ENCODE measurements around the gene KDM1A.
A peak's percentile ranks its signal among the peaks of the same experiment; 100 is the strongest.
"Not testable (repeated sequence)": the region's sequence is repeated elsewhere in the genome, so short reads cannot be mapped to it uniquely, and the experiment has no call there.

Gene KDM1A

DNA sequence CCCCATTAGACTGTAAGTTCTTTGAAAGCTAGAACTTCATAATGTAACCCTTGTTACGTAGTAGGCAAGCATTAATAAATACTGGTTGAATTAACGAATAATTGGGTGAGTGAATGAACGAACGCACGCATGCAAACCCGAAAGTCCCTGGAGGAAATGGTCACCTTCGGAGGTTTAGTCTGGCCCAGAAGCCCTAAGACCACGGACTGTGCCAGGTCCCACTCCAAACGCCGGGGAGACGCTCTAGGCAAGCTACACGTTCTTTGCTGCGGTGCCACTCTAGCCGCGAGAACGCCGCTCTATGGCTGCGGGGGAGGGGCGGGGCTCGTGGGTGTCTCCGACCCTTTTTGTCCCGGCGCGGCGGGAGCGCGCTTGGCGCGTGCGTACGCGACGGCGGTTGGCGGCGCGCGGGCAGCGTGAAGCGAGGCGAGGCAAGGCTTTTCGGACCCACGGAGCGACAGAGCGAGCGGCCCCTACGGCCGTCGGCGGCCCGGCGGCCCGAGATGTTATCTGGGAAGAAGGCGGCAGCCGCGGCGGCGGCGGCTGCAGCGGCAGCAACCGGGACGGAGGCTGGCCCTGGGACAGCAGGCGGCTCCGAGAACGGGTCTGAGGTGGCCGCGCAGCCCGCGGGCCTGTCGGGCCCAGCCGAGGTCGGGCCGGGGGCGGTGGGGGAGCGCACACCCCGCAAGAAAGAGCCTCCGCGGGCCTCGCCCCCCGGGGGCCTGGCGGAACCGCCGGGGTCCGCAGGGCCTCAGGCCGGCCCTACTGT lies at the start of gene KDM1A:
Gene KDM1A, plus strand, starts transcription at position 375 of the 769 bp plus-strand sequence. Its CDS starts 129 bp downstream, at position 504.
- peak; percentile 87 for DNase-seq

DNA sequence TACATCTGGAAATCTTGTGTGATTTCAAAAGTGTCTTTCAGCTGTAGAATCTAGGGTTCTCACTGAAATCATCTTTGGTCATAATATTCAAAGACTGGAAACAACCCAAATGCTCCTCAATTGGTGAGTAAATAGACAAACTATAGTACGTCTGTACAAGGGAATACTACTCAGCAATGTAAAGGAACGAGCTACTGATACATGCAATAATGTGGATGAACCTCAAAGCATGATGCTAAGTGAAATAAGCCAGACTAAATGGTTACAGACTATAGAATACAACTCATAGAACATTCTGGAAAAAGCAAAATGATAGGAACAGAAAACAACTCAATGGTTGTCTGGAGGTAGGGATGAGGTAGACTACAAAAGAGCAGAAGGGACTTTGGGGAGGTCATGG lies 49.2 kb upstream of the KDM1A start:
- DNase-seq, result no peak

DNA sequence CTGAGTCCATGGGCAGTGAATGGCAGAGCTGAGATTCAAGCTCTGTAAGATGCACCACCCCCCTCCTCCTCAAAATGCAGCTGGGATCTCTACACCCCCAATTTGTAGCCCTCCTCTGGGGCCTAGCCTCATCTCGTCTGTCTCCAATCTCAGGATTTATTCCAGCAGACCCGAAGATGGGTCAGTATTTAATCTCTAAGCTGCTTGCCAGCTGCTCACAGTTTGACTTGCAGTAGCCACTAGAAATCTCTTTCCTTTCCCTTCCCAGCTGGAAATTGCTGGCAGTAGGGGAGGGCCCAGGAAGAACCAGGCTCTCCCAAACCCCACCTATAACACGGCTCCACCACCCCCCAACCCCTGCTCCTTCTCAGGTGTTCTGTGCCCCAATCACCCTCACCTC lies 48.1 kb upstream of the KDM1A start:
- DNase-seq, result no peak

DNA sequence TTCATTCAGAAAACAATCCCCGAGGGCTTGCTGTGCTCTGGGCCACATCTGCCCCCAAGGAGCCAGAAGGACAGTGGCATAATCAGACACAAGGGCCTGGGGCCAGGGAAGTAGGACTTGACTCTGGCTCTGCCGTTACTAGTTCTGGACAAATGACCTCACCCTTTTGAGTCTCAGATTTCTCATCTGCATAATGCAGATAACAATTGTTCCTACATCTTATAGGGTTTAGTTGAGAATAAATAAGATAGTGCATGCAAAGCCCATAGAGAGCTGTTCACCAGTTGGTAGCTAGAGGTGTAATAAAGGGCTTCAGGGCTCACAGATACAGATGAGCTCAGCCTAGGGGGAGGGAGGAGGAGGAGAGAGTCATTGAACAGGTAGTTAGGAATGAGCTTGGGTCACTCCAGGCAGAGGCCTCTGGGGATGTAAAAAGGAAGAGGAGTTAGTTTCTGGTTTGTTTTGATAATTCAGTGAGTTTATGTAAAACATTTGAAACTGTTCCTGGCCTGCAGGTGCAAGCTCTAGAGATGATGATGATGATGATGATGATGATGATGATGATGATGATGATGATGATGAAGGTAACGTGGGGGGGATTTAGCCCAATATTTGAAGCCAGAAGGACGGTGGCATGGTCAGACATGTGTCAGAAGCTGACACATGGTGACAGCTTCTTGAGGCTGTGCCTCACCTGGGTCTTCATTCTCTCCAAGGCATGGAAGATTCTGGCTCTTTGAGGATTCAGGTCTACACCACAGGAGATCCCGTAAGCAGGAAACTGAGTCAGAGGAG lies 47.5 kb upstream of the KDM1A start:
- no peak for DNase-seq

DNA sequence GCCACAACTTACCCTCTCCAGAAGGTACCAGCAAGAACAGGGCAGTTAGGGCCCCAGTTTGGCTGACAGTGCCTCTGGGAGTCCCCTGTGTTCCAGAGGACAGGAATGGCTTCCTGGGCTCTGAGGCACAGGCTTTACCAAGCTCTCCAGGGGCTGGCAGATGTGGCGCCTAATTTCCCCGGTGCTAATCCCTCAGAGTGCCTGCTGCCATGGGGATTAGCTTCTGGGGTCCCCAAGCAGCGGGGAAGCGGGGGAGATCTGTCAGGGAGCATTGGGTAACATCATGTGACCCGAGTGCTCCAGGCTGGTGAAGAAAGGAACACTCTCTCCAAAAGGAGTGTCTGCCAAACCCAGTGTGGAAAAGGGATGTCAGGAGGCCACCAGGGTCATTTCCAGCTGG lies 46.5 kb upstream of the KDM1A start, which contains the start of gene LACTBL1:
Gene LACTBL1, minus strand, starts transcription at position 107 of the 400 bp plus-strand sequence. CDS start 550 bp downstream, outside the sequence.
- DNase-seq, result no peak

DNA sequence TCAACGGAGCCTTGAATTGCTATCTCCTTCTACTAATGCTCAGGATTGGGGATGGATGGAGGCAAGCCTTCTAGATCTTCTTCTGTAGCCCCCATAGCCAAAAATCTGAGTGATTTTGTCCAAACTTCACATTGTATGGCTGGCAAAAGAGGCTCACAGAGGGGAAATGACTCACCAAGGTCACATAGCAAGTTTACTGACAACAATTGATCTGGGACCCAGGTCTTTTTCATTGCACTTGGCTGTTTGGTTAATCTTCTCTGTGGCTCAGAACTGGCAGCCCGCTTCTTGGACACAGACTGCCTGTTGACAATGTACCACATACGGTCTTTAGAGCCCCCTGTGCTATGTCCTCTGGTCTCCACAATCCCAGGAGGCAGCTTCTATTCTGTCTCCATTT lies 43.6 kb upstream of the KDM1A start:
- DNase-seq, result no peak

DNA sequence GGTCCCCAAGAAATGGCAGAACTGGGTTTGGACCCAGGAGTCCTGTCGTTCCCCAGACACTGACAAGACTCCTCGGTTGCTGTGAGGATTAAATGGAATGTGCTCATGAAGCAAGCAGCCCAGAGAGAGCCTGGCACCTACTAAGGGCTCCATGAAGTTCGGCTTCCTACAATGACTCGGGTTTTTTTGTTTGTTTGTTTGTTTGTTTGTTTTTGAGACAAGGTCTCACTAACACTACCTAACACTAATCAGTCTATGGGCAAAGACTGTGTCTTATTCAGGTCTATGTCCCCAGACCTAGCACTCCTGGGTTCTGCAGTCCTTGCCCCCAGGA lies 43.2 kb upstream of the KDM1A start:
- no peak for DNase-seq

DNA sequence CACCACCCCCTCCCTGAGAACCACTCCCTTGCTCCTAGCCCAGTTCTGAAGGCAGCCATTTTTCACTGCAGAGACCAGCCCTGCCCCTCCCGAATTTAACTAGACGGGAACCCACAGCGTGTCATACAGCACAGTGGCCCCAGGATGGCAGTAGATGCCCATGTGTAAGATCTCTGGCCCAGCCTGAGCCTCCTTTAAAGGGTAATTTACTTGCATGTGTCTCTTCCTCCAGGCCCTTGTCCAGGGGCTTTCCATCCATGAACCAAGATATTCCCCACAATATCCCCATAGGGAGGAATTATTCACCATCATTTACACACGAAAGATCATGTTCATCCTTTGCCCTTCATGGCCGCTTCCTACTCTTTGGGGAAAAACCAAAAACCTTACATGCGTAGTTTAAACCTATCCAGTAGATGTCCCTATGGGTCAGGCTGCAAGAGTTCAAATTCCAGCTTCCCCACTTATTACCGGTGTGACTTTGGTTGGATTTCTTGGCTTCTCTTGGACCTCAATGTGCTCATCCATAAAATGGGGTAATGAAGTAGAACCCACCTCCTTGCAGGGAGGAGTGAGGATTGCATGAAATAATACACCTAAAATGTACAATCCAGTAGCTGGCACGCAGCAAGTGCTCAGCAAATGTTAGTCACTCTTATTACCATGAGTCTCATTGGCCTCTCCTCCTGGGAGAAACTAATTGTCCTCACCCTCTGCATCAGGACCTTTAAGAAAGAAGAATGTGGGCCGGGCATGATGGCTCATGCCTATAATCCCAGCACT lies 42.6 kb upstream of the KDM1A start:
- peak; percentile 41 for DNase-seq

DNA sequence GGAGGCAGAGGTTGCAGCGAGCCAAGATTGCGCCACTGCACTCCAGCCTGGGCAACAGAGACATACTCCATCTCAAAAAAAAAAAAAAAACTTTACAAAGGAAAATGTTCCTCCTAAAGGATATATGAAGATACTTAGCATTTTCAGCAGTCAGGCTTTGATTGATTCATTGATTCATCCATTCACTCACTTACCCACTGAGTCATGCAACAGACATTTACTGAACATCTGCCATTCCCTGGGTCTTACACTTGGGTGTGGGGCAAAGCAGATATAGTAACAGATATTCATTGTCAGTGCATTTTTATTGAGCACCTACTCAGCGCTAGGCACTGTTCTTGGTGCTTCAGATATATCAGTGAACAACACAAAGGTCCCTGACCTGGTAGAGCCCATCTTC lies 41.0 kb upstream of the KDM1A start:
- DNase-seq, result no peak

DNA sequence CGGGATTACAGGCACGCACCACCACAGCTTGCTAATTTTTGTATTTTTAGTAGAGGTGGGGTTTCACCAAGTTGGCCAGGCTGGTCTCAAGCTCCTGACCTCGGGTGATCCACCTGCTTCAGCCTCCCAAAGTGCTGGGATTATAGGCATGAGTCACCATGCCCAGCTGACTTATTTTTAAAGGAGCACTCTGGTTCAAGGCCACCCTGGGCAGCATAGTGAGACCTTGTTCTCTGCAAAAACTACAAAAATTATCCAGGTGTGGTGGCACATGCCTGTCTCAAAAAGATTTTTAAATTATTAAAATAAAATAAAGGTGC lies 38.8 kb upstream of the KDM1A start:
- DNase-seq, result not testable (repeated sequence)

DNA sequence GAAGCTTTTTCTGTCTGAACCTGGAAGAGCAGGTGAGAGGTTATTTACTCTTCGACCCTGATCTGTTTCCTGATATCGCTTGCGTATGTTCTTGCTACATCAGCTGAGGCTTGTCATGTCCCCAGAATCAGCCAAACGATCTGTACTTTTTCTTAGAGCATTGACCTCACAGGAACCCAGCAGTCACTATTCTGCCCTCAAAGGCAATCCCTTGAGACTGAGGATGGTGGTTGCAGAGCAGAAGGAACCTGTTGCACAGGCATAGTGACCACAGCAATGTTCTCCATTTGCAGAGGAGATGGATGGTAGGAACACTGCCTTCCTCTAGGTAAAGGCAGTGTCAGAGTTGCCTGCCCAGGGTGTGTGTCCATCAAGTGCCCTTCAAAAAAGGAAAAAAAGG lies 35.3 kb upstream of the KDM1A start:
- no peak for DNase-seq

DNA sequence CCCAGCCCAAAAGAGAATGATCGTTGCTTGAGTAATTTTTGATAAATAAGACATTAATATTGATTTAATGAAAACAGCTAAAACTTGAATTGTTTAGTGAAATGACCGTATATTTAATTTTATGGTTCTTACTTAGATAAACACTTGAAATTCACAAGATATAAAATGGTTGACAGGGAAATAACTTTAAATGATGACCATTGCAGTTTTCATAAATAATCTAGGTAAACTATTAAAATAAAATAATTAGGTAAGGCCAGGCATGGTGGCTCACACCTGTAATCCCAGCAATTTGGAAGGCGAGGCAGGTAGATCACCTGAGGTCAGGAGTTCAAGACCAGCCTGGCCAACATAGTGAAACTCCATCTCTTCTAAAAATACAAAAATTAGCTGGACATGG lies 26.9 kb upstream of the KDM1A start:
- not testable (repeated sequence) for DNase-seq

DNA sequence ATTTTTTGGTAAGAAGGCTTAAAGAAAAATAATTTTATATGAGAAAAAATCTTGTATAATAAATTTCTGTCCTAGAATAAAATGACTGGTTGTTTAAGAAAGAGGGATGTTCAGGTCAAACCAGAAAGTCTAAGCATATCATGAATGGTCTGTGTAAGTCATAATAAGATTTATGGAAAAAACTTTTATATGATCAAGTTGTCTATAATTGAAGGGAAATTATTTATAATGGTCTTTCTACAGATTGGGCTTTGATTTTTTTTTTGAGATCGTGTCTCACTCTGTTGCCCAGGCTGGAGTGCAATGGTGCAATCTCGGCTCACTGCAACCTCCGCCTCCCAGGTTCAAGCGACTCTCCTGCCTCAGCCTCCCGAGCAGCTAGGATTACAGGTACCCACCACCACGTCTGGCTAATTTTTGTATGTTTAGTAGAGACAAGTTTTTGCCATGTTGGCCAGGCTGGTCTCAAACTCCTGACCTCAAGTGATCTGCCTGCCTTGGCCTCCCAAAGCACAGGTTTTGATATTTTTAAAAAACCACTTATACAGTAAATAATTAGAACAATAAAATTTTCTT lies 26.0 kb upstream of the KDM1A start:
- DNase-seq, result not testable (repeated sequence)

DNA sequence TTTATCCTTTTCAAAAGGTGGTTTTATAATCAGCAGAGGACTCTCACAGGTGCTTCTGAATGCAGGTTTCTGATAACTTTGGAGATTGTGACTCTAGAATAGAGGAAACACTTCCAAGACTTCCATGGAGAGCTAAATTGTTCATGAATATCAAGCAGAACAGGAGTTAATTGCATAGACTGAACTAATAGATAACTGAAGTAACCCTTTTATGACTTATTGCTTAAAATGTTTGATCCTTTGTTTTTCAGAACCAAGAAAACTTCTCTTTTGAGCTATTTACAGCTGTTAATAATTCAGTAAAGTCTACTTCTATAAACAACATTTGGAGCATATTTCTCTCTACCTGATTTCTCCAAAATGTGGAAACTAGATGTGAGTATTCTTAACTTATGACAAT lies 23.5 kb upstream of the KDM1A start:
- no peak for DNase-seq

DNA sequence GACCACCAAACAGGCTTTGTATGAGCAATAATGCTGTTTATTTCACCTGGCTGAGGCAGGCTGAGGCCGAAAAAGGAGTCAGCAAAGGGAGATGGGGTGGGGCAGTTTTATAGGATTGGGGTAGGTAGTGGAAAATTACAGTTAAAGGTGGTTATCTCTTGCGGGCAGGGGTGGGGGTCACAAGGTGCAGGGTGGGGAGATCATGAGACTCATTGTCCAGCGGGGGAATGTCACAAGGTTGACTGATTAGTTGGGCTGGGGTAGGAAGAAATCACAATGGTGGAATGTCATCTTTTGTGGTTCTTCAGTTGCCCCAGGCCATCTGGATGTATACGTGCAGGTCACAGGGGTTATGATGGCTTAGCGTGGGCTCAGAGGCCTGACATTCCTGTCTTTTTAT lies 21.7 kb upstream of the KDM1A start:
- not testable (repeated sequence) for DNase-seq

DNA sequence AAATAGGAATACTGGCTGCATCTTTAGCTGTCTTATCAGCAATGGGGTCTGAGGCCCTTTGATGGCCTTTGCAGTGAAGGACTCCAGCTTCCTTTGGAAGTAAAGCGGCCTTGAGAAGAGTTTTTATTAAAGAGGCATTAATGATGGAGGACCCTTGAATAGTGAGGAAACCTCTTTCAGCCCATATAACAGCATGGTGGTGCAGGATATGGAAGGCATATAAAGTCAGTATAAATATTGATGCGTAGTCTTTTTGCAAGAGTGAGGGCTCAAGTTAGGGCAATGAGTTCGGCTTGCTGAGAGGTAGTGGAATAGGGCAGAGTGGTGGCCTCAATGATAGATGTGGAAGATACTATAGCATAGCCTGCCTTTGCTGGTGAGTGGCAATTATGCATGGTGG lies 19.1 kb upstream of the KDM1A start:
- not testable (repeated sequence) for DNase-seq

DNA sequence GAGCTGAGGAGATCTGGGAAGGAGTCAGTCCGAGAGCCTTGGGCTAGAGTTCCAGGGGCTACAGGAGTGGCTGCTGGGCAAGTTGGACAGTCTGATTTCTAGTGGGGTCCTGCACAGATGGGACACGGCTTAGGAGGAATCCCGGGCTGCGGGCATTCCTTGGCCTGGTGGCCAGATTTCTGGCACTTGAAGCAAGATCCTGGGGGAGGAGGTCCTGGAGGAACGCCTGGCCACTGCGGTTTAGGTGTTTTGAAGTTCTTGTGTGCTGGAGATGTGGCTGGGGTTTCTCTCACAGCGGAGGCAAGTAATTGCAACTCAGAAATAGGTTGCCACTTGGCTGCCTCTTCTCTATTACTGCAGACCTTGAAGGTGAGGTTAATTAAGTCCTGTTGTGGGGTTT lies 17.1 kb upstream of the KDM1A start:
- DNase-seq, result not testable (repeated sequence)

DNA sequence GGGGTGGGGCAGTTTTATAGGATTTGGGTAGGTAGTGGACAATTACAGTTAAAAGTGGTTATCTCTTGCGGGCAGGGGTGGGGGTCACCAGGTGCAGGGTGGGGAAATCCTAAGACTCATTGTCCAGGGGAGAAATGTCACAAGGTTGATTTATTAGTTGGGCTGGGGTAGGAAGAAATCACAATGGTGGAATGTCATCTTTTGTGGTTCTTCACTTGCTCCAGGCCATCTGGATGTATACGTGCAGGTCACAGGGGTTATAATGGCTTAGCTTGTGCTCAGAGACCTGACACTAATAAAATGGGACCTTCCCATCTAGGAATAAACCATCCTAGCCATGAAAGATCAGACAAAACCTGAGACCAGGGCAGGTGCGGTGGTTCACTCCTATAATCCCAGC lies 15.2 kb upstream of the KDM1A start:
- no peak for DNase-seq

DNA sequence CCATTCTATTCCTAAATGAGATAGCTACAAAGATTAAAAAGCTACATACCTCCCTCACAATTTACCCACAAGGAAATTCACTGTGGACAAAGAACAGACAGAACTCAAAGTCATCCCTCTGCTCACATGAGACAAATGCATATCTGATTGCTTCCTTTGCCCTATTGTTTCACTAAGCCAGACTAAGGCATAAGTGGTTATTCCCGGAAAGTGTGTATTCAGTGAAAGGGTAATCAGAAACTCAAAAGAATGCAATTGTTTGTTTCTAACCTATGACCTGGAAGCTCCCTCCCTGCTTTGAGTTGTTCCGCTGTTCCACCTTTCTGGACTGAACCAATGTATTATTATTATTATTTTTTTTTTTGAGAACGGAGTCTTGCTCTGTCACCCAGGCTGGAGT lies 14.5 kb upstream of the KDM1A start:
- not testable (repeated sequence) for DNase-seq

DNA sequence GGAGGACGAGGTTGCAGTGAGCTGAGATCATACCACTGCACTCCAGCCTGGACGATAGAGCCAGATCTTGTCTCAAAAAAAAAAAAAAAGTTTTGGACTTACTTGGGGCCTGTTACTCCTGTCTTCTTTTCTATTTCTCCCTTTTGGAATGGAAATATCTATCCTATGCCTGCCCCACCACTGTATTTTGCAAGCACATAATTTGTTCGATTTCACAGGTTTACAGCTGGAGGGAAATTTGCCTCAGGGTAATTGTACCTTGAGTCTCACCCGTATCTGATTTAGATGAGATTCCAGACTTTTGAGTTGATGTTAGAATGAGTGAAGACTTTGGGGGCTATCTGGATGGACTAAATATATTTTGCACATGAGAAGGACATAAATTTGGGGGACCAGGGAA lies 12.2 kb upstream of the KDM1A start:
- DNase-seq, result no peak

DNA sequence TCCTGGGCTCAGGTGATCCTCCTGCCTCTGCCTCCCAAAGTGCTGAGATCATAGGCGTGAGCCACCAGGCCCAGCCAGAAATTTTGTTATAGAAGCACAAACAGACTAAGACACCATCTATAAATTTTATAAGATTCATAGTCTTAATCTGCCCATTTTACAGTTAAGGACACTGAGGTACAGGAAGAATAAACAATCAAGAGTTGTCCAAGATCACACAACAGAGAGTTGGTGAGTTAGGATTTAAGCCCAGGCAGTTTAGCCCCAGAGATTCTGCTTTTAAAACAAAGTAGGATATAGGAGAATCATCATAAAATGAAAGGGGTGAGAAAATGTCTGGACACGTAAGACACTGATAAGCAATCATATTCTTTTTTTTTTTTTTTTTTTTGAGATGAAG lies 10.4 kb upstream of the KDM1A start:
- DNase-seq, result no peak

DNA sequence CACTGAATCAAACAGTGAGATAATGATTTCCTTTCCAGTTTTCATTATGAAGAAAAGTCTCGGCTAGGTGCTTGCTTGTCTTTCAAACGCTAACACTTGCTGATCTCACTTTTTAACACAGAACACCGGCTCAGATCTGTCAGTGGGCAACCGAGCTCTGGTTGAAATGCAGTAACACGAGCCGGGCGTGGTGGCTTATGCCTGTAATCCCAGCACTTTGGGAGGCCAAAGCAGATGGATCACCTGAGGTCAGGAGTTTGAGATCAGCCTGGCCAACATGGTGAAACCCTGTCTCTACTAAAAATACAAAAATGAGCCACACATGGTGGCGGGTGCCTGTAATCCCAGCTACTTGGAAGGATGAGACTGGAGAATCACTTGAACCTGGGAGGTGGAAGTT lies 9.2 kb upstream of the KDM1A start:
- not testable (repeated sequence) for DNase-seq

DNA sequence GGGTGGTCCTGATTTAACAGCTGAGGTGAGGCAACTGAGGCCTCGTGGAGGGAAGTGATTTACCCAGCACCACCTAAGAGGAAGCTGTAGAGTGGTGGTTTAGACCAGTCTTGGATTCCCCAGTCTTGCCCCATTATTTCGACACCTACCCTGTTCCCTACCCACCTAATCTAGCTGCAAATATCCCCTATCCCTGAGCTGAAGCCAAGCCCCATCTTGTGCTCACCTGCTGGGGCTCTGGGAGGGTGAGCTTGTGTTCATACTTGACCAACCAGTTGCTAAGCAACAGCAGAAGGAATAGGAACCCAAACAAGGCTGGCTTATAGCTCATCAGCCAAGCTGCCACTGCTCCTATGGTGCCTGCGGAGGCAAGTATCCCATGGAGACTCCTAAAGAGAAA lies 5.6 kb upstream of the KDM1A start:
- DNase-seq, result no peak

Measured in GOT3 (cell line).